ENCODE data around the gene TMEM62. TPM values are rescaled to one million over a fixed set of nuclear protein-coding genes. Genes with fewer than 3 reads are reported as not detected.
A peak's percentile ranks its signal among the peaks of the same experiment; 100 is the strongest.

The TMEM62 gene
- polyA plus RNA-seq, 6 donors from 2014 or later, result 17.2 to 27.8 (median 25.2) TPM

DNA sequence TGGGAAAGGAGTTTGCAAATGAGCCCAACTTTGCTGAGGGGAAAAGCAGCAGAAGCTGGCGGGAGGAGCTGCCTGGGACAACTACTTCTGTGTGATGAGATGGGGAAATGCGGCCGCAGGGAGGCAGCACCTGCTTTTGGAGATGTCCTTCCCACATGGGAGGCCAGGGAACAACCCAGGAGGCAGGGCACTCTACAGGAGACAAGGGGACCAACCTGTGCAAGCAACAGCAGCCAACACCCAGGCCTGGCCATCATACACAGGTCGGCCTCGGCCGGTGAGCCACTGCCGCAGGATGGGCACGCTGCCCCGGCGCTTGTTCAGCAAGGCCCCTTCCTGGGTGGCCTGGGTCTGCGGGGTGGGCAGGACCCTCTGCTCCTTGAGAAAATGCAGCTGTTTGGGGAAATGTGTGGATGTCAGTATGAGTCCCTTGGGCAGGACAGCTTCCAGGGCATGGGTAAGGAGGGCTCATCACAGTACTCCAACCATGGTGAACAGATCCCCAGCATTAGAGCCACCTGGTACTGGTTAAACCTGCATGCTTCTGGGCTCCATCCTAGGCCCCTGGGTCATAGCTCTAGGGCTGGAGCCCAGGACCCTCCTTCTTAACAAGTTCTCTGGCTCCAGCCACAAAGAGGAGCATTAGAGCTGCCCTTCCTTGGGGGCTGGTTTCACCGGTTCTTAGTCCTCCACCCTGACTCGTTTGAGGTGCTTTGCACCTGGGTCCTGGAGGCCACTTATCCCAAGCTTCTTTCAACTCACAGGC lies 75.9 kb downstream of the TMEM62 start:
- ATAC-seq (ENCODE audit: low read depth in 2 of 2), result no peak
- H3K9me3 Mint-ChIP-seq, result no peaks in the 10 kb centered on the region
- H3K4me3 Mint-ChIP-seq, result no peak overlapping the region
- H3K27me3 Mint-ChIP-seq, result peaks cover 8 to 31% (median 30%) of the 10 kb centered on the region in 3 donors
- no peak overlapping the region for H3K27ac Mint-ChIP-seq
- DNase-seq, result no peak
- no peaks in the 10 kb centered on the region for H3K36me3 Mint-ChIP-seq
- peaks cover 4 to 7% (median 4%) of the 10 kb centered on the region in 3 donors for H3K4me1 Mint-ChIP-seq

GRCh38 chr15:43210172-43210745 lies 76.9 kb downstream of the TMEM62 start:
- H3K4me3 Mint-ChIP-seq, result no peak overlapping the region
- no peak for DNase-seq
- no peaks in the 10 kb centered on the region for H3K36me3 Mint-ChIP-seq
- H3K27ac Mint-ChIP-seq, result no peak overlapping the region
- ATAC-seq (ENCODE audit: low read depth in 2 of 2), result no peak
- no peaks in the 10 kb centered on the region for H3K9me3 Mint-ChIP-seq
- no peaks in the 10 kb centered on the region for H3K4me1 Mint-ChIP-seq
- peaks cover 8 to 31% (median 30%) of the 10 kb centered on the region in 3 donors for H3K27me3 Mint-ChIP-seq

DNA sequence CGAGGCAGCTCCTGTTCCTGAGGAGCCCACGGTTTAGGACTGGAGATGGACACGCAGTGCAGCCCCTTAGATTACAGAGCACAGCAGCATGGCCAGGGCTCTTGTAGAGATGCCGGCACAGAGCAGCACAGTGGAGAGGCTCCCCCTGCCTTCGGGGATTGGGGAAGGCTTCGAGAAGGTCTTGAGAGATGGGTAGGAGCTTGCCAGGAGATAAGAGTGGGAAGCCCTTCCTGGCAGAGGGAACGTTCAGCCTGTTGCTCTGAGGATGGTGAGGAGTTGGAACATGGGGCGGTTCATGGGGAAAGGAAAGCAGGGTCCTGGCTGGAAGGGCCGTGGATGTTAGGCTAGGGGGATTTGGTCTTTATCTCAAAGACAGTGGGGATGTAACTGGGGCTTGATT lies 77.4 kb downstream of the TMEM62 start:
- Mint-ChIP-seq H3K36me3 (no peaks in the 10 kb centered on the region), H3K4me3 (no peak overlapping the region), H3K27me3 (peaks cover 8 to 31% (median 30%) of the 10 kb centered on the region in 3 donors), H3K4me1 (no peaks in the 10 kb centered on the region), H3K27ac (peak overlapping the region in 2 of 6 donors; percentile 57 to 76), H3K9me3 (no peaks in the 10 kb centered on the region)
- no peak for ATAC-seq (ENCODE audit: low read depth in 2 of 2)
- no peak for DNase-seq

DNA sequence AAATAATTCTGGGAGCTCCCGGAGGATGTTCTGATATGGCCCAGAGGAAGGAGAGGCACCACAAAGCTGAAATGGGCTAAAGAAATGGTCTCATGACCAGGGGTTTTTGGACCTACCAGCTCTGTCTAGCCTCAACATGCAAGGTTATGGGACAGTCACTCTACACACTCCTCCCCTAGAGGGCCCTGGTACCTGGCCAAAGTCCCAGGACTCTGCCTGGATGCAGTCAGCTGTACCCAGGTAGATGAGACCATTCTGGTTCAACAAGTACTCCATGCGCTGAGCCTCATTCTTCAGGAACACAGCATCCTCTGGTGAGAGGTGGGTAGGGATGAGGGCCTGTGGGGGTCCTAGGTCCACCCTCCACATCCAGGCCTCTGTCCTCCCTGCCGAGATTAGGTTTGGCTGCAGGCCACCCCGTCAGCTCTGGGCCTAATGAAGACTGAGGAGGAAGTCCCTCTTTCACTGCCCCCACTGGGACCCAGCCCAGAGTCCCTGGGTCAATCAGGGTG lies 77.9 kb downstream of the TMEM62 start:
- DNase-seq (no peak), ATAC-seq (ENCODE audit: low read depth in 2 of 2) (no peak)
- Mint-ChIP-seq H3K27ac (no peak overlapping the region), H3K27me3 (peaks cover 13 to 31% (median 30%) of the 10 kb centered on the region in 3 donors), H3K4me3 (no peak overlapping the region), H3K9me3 (no peaks in the 10 kb centered on the region), H3K36me3 (no peaks in the 10 kb centered on the region), H3K4me1 (no peaks in the 10 kb centered on the region)

DNA sequence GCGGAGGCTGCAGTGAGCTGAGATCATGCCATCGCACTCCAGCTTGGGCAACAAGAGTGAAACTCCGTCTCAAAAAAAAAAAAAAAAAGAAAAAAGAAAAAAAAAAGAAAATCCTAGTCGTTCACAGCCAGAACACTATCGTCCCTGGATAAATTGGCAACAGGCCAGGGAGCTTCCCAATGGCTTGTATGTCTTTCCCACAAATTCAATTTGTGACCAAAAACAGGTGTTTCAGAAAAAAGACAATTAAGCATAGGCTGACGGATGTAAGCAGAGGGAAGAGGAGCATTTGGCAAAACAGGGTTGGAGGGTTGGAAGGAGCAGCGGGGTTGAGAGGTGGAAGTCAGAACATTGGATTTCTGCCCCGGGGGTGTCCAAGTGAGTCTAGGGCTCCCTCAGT lies 78.9 kb downstream of the TMEM62 start:
- peaks cover 0 to 6% (median 2%) of the 10 kb centered on the region in 7 donors for H3K9me3 Mint-ChIP-seq
- ATAC-seq (ENCODE audit: low read depth in 2 of 2) (no peak), DNase-seq (no peak)
- H3K36me3 Mint-ChIP-seq, result no peaks in the 10 kb centered on the region
- peak overlapping the region in 1 of 6 donors; percentile 62 for H3K27ac Mint-ChIP-seq
- no peak overlapping the region for H3K4me3 Mint-ChIP-seq
- H3K4me1 Mint-ChIP-seq, result no peaks in the 10 kb centered on the region
- H3K27me3 Mint-ChIP-seq, result peaks cover 14 to 31% (median 30%) of the 10 kb centered on the region in 3 donors

GRCh38 chr15:43212951-43213350 lies 79.6 kb downstream of the TMEM62 start:
- no peak overlapping the region for H3K4me3 Mint-ChIP-seq
- peaks cover 0 to 7% (median 2%) of the 10 kb centered on the region in 7 donors for H3K9me3 Mint-ChIP-seq
- DNase-seq (no peak), ATAC-seq (ENCODE audit: low read depth in 2 of 2) (no peak)
- H3K36me3 Mint-ChIP-seq, result no peaks in the 10 kb centered on the region
- no peaks in the 10 kb centered on the region for H3K4me1 Mint-ChIP-seq
- peaks cover 14 to 29% (median 28%) of the 10 kb centered on the region in 3 donors for H3K27me3 Mint-ChIP-seq
- no peak overlapping the region for H3K27ac Mint-ChIP-seq

- Mint-ChIP-seq H3K27ac (no peak overlapping the region), H3K27me3 (peaks cover 14 to 26% (median 23%) of the 10 kb centered on the region in 3 donors), H3K36me3 (no peaks in the 10 kb centered on the region), H3K4me1 (no peaks in the 10 kb centered on the region), H3K4me3 (no peak overlapping the region), H3K9me3 (peaks cover 0 to 7% (median 2%) of the 10 kb centered on the region in 7 donors)
- DNase-seq, result no peak
- ATAC-seq (ENCODE audit: low read depth in 2 of 2), result no peak
Observed at GRCh38 chr15:43213466-43213865, 80.1 kb downstream of the TMEM62 start.

DNA sequence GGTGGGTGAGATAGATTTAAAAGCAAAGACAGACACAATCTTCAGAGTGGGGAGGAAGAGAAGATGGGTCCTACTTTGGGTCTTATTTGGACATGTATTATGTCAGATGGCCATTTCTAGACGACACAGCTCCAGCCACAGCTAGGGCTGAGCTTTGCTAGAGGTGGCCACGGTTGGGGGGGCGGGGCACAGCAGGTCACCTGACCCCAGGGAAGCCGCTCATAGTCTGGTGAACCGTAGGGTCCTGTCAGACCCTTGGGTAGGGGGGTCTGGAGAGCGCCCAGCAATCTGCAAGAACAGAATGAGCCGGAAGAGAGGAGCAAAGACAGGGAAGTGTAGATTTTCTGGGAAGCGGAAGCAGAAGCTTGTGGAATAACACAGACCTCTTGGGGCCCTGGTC lies 80.8 kb downstream of the TMEM62 start:
- H3K27me3 Mint-ChIP-seq, result peaks cover 13 to 25% (median 16%) of the 10 kb centered on the region in 3 donors
- H3K27ac Mint-ChIP-seq, result no peak overlapping the region
- peaks cover 0 to 7% (median 2%) of the 10 kb centered on the region in 7 donors for H3K9me3 Mint-ChIP-seq
- H3K4me3 Mint-ChIP-seq, result no peak overlapping the region
- no peak for DNase-seq
- H3K36me3 Mint-ChIP-seq, result no peaks in the 10 kb centered on the region
- no peaks in the 10 kb centered on the region for H3K4me1 Mint-ChIP-seq
- no peak for ATAC-seq (ENCODE audit: low read depth in 2 of 2)

DNA sequence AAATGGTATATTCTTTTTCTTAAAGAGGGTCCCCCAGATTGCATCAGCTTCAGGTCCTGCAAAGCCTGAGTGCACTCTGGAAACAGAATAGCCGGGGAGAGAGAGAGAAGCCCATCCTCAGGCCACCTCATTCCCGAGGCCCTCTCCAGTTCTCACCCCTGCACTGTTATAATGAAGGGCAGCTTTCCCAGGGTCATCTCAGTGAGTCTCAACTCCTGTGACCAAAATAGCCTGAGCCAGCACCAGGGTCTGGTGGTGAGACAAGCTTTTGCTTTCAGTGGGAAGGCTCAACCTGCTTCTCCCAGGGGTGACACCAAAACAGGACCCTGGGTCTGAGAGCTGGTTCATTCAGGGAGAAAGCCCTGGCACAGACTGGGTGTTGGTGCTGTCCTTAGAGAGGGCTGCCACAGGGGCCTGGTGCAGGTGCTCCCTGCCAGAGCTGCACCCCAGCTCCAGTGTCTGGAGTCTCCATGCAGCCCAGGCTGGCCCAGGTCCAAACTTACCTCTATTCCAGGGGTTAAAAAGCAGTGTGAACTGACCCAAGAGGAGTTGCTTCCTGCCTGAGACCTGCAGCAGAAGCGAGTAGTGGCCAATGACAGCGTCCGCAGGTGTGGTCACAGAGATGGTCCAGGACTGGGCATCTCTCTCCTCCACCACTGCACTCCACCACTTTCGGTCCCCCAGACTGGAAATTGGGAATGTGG lies 81.4 kb downstream of the TMEM62 start:
- peaks cover 0 to 7% (median 2%) of the 10 kb centered on the region in 7 donors for H3K9me3 Mint-ChIP-seq
- H3K36me3 Mint-ChIP-seq, result no peaks in the 10 kb centered on the region
- DNase-seq, result no peak
- H3K4me1 Mint-ChIP-seq, result no peaks in the 10 kb centered on the region
- ATAC-seq (ENCODE audit: low read depth in 2 of 2), result no peak
- no peak overlapping the region for H3K4me3 Mint-ChIP-seq
- no peak overlapping the region for H3K27ac Mint-ChIP-seq
- peaks cover 12 to 19% (median 13%) of the 10 kb centered on the region in 3 donors for H3K27me3 Mint-ChIP-seq

- no peaks in the 10 kb centered on the region for H3K36me3 Mint-ChIP-seq
- no peak overlapping the region for H3K4me3 Mint-ChIP-seq
- peaks cover 0 to 7% (median 2%) of the 10 kb centered on the region in 7 donors for H3K9me3 Mint-ChIP-seq
- H3K4me1 Mint-ChIP-seq, result no peaks in the 10 kb centered on the region
- H3K27ac Mint-ChIP-seq, result peak overlapping the region in 1 of 6 donors; percentile 52
- peaks cover 1 to 22% (median 10%) of the 10 kb centered on the region in 3 donors for H3K27me3 Mint-ChIP-seq
- no peak for ATAC-seq (ENCODE audit: low read depth in 2 of 2)
- DNase-seq, result no peak
Observed at GRCh38 chr15:43215961-43216360, 82.6 kb downstream of the TMEM62 start.

- H3K4me3 Mint-ChIP-seq, result no peak overlapping the region
- no peaks in the 10 kb centered on the region for H3K36me3 Mint-ChIP-seq
- DNase-seq (no peak), ATAC-seq (ENCODE audit: low read depth in 2 of 2) (no peak)
- peaks cover 5 to 24% (median 10%) of the 10 kb centered on the region in 3 donors for H3K27me3 Mint-ChIP-seq
- no peaks in the 10 kb centered on the region for H3K4me1 Mint-ChIP-seq
- peak overlapping the region in 1 of 6 donors; percentile 48 for H3K27ac Mint-ChIP-seq
- peaks cover 0 to 7% (median 2%) of the 10 kb centered on the region in 7 donors for H3K9me3 Mint-ChIP-seq
Observed at GRCh38 chr15:43218908-43219706, 85.7 kb downstream of the TMEM62 start.

DNA sequence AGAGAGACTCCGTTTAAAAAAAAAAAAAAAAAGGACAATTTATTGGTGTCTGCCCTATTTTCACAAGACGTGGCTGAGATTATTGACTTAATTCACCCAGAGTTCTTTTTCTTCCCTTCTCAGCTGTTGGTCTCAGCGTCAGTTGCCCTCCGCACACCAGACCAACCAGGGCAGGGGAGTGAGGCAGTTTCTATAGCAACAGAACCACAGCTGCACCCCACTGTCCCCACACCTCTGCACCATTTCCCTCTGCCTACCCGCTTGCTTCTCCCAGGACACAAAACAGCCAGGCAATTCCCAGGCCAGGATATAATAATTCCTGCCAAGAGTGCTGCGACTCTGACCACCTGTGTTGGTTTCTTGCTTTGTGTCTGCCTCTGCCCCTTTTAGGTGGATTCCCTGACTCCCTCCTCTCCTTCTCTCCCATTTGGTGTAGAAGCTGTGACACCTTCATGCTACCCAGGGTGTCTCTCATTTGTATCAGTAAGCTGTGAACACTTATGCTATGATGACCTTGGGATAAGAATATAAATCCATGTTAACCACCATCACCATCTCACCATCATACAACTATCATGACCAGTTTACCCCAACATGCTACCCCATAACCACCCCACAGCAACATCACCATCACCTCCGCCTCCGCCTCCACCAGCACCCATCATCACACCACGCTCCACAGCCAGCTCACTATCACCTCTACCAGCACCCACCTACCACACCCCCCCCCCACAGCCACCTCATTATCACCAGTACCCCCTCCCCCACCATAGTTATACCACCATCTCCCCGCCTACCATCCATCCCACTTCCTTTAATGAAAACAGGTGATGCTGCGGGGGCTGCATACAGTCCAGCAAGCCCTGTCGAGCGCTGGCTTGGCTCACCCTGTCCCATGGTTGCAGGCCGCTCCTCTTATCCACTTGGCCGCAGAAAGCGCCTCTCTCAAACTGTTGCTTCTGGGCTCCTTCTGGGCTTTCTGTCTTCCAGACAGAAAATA lies 86.8 kb downstream of the TMEM62 start:
- Mint-ChIP-seq H3K4me3 (peak overlapping the region in 1 of 8 donors; percentile 42), H3K4me1 (peaks cover 0 to 2% (median 0%) of the 10 kb centered on the region in 3 donors), H3K27me3 (peaks cover 5 to 24% (median 10%) of the 10 kb centered on the region in 3 donors), H3K9me3 (peaks cover 0 to 7% (median 2%) of the 10 kb centered on the region in 7 donors), H3K27ac (peak overlapping the region in 1 of 6 donors; percentile 61), H3K36me3 (no peaks in the 10 kb centered on the region)
- no peak for ATAC-seq (ENCODE audit: low read depth in 2 of 2)
- no peak for DNase-seq

All from naive B cell (primary cell).